Mononuclear cell (primary cell): Measurements from ENCODE around the gene CPED1. TPM values are rescaled to one million over a fixed set of nuclear protein-coding genes. Genes with fewer than 3 reads are reported as not detected.
"Not testable (repeated sequence)": the region's sequence is repeated elsewhere in the genome, so short reads cannot be mapped to it uniquely, and the experiment has no call there.

ENCODE experiments used
- H3K27me3 ChIP-seq: 2 replicates; pipeline ENCODE4 v1.6.0; 2011; ENCODE audit warnings: low read length, control low read depth; ENCODE audit not compliant: insufficient read depth
- H3K4me1 ChIP-seq: 2 replicates; pipeline ENCODE4 v1.5.1; 2011; ENCODE audit warnings: mild to moderate bottlenecking, low read length, control low read depth; ENCODE audit not compliant: insufficient read depth
- H3K4me3 ChIP-seq: 2 replicates; pipeline ENCODE4 v1.5.1; 2011; ENCODE audit warnings: mild to moderate bottlenecking, low read length, moderate library complexity
- H3K9me3 ChIP-seq: 2 replicates; pipeline ENCODE4 v1.5.1; 2011; ENCODE audit warnings: low read depth, mild to moderate bottlenecking, control low read depth, low read length
- total RNA-seq: library from RNA; depleted of rRNA; stranded (reverse); fragments of >200 nt; gene quantifications from one replicate; pipeline ENCODE4 v1.2.3, GENCODE V29; 2012

The CPED1 gene
- total RNA-seq, 1 donor = 4.6 TPM

DNA sequence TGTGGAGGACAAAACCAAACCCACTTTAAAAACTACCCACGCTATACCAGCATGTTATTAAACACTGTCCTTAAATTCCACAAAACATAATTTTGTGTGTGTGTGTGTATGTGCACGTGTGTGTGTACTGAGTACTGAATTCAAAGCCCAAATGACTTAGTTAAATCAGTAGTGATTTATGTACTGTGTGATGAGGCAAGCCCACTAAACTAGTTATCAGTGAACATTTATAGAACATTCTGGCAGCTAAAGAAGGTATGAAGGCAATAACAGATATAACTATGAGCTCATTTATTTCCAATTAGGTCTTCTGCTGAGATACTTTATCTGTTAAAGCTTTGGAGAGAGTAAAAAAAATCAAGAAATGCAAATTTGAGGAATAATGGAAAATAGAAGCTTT, 115.1 kb downstream of the CPED1 start:
- Histone ChIP-seq H3K27me3 (no peaks in the 10 kb centered on the region), H3K9me3 (no peaks in the 10 kb centered on the region), H3K4me3 (no peak overlapping the region), H3K4me1 (no peaks in the 10 kb centered on the region)

DNA sequence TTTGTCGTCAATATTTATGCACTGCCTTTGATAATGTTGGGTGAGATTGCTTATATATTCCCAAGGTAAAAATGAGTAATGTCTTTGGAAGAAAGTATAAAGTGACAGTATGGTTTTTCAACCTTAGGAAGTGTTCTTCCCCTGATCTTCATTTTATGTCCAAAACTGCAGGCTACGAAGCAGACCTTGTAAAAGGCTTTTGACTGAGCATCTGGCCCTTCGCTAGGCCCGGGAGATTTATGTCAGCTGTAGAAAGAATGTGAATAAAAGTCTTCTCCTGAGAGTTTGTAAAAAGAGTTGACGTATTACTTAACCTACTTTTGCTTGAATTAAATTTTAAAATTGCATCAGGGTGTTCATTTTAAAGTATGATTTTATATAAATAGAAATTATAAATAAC, 116.8 kb downstream of the CPED1 start:
- Histone ChIP-seq H3K4me1 (no peaks in the 10 kb centered on the region), H3K27me3 (no peaks in the 10 kb centered on the region), H3K4me3 (no peak overlapping the region), H3K9me3 (no peaks in the 10 kb centered on the region)

DNA sequence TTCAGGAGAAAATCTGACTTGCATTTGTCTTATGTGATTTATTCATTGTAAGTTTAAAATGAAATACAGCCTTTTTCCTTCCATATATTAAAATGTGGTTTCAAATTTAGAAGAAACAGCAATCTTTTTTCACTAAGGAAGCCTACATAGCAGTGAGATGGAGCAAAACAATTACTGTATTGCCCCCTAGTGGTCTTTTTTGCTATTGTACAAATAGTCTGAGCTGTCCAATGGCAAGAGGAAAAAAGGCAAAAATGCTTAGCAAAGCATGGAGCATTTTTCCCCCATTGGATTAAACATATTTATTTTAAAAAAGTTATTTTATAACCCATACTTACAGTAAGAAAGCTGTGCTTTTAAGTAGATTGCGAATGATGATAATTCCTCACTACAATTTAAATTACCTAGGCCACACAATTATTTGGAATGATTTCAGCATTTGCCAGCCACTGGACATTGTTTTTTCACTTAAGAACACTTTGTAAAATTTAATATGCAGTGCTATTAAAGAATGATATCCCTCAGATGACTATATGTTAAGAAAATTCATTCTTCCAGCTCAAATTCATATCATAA, 119.5 kb downstream of the CPED1 start:
- Histone ChIP-seq H3K4me1 (no peaks in the 10 kb centered on the region), H3K4me3 (no peak overlapping the region), H3K27me3 (no peaks in the 10 kb centered on the region), H3K9me3 (no peaks in the 10 kb centered on the region)

DNA sequence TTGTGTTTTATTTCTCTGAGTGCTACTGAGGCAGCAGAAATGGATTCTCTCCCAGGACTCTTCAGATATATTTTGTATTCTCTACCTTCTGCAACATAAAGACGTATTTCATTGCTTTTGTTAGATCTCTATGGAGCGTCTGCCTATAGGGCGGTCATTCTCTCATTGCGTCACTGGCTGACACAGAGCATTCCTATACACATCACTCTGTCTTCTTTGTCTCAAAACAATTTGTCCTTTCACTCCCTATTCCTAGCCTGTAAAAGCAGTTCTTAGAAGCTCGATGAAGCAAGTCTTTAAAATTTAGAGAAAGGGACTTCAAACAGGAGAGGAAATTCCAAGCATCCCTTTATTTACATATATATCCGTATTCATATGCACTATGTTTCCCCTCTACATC, 120.6 kb downstream of the CPED1 start:
- Histone ChIP-seq H3K27me3 (no peaks in the 10 kb centered on the region), H3K4me3 (no peak overlapping the region), H3K4me1 (no peaks in the 10 kb centered on the region), H3K9me3 (no peaks in the 10 kb centered on the region)

DNA sequence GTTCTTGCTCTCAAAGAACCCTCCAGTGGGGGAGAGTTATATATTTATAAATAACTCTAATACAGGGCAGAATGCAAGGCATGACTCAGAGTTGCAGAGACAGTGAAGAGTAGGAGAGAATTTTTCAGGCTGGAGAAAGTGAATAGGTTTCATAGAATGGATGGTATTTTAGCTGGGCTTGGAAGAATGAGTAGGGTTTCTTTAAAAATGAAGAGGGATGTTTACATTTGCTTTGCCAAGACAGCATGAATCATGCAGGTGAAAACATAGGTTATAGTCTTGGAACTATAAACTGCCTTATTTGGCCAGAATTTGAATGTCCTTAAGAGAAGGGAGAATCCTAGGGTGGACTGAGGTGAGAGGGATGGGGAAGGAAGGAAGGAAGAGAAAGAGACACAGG, 124.8 kb downstream of the CPED1 start:
- Histone ChIP-seq H3K9me3 (no peaks in the 10 kb centered on the region), H3K4me1 (no peaks in the 10 kb centered on the region), H3K27me3 (no peaks in the 10 kb centered on the region), H3K4me3 (no peak overlapping the region)

DNA sequence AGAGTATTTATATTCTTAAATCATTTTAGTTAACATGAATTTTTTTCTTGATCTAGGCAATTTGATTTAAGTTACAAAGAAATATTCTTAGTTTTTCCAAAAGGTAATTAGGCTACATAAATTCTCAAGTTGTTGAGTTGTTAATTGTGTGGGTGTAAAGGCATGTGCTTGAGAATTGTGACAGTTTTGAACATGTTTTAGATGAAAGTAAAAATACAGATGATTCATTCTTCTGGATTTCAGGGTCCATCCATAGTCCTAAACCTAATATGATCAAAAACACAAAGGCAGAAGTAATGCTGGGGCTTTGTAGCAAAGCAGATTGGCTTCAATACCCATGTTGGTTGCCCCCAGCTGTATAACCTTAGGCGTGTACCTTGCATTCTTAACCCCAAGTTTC, 127.9 kb downstream of the CPED1 start:
- Histone ChIP-seq H3K27me3 (no peaks in the 10 kb centered on the region), H3K9me3 (no peaks in the 10 kb centered on the region), H3K4me3 (no peak overlapping the region), H3K4me1 (no peaks in the 10 kb centered on the region)

DNA sequence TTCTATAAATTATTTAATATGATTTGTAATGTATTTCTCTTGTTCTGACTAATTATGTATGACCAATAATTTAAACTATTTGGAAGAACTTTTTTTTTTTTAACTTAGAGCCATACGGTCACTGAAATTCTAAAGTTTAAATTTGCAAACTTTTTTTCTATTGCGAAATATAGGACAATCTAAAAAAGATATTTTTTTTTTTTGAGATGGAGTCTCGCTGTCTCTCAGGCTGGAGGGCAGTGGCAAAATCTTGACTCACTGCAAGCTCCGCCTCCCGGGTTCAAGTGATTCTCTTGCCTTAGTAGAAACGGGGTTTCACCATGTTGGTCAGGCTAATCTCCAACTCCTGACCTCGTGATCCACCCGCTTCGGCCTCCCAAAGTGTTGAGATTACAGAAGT, 130.5 kb downstream of the CPED1 start:
- H3K4me1 ChIP-seq = no peaks in the 10 kb centered on the region
- H3K9me3 ChIP-seq = no peaks in the 10 kb centered on the region
- no peaks in the 10 kb centered on the region for H3K27me3 ChIP-seq
- H3K4me3 ChIP-seq = no peak overlapping the region

DNA sequence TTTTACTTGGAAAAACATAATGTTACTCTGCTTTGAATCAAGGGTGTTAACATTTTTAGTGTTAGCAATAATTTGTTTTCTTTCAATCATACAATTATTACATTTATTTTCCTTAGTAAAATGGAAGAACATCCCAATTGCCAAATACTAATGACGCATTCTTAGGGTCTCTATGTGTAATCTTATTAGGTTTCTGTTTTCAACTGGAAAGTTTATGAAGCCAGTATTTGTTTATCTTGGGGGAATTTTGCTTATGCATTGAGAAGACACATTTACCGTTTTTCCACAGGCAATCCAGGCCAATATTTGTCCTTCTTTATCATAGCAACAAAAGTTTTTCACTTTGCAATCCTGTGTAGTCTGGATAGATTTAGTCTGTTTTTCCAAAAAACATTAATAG, 134.5 kb downstream of the CPED1 start:
- Histone ChIP-seq H3K27me3 (no peaks in the 10 kb centered on the region), H3K4me1 (no peaks in the 10 kb centered on the region), H3K9me3 (no peaks in the 10 kb centered on the region), H3K4me3 (no peak overlapping the region)

DNA sequence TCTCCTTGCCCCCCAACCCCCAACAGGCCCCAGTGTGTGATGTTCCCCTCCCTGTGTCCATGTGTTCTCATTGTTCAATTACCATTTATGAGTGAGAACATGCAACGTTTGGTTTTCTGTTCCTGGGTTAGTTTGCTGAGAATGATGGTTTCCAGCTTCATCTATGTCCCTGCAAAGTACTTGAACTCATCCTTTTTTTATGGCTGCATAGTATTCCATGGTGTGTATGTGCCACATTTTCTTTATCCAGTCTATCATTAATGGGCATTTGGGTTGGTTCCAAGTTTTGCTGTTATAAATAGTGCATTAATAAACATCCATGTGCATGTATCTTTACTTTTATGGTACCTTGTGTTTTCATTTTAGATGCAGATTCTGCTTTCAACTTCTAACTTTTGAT, 136.9 kb downstream of the CPED1 start:
- H3K4me1 ChIP-seq, H3K27me3 ChIP-seq, H3K9me3 ChIP-seq, H3K4me3 ChIP-seq: not testable (repeated sequence)

DNA sequence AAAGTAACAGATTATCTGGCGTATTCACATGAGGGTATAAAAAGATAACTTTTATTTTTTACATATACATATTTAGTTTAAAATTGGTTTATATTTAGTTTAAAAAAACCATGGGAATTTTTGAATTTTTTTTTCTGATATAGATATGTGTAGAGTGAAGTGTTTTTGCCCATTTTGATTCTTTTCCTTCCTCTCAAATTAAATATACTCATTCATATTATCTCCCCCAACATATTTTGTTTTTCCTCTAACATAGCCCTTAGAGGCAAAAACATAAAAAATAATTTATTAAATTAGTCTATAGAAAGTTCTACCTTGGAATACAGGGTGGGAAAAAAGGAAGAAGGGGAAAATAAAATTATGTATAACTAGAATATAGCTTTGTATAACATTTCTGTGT, 137.7 kb downstream of the CPED1 start:
- Histone ChIP-seq H3K9me3 (no peaks in the 10 kb centered on the region), H3K27me3 (no peaks in the 10 kb centered on the region), H3K4me1 (no peaks in the 10 kb centered on the region), H3K4me3 (no peak overlapping the region)

DNA sequence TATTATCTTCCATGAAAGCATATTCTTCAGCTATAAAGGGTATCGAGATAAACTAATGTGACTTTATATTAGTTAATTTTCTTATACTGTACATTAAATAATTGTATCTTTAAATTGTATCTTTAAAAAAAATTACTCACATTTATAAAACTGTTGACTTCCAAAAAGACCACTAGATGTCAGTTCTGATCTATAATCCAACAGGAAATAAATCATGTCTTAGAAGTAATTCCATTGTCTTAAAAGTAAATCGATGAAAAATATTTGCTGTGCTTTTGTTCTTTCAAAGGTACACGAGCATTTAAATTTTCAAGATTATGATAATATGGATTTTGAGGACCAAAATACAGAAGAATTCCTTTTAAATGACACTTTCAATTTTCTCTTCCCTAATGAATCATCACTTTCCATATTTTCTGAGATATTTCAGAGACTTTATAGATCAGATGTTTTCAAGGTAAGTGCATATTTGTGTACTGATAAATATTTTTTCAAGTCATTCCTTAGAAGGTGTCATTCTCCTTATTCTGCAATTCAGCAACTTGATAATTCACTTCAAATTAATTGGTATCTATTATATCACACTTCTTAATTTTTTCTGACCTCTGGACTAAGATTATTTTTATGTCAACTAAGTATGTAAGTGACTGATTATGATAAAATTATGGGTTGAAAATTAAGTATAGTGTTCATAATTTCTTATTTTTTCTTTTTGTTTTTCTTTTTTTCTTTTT, 138.5 kb downstream of the CPED1 start:
- H3K27me3 ChIP-seq = no peaks in the 10 kb centered on the region
- no peak overlapping the region for H3K4me3 ChIP-seq
- H3K4me1 ChIP-seq = no peaks in the 10 kb centered on the region
- no peaks in the 10 kb centered on the region for H3K9me3 ChIP-seq

DNA sequence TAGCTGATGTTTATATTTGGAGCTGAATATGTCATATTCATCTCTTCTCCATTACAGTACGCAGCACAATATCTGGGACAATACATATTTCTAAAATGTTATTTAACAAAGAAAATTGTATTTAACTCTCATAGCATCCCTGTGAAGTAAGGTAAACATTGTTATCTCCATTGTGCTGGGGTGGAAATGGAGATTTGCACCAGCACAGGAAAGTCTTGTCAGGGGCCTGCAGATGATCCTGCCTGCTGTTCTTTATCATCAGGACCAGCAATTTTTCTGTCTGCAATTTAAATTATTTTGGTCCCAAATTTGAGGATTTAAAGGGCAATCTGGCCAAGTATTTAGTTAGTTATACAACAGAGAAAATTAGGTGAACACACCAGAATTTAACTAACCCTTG, 144.4 kb downstream of the CPED1 start:
- H3K4me3 ChIP-seq = no peak overlapping the region
- H3K4me1 ChIP-seq = no peaks in the 10 kb centered on the region
- no peaks in the 10 kb centered on the region for H3K27me3 ChIP-seq
- H3K9me3 ChIP-seq = no peaks in the 10 kb centered on the region

DNA sequence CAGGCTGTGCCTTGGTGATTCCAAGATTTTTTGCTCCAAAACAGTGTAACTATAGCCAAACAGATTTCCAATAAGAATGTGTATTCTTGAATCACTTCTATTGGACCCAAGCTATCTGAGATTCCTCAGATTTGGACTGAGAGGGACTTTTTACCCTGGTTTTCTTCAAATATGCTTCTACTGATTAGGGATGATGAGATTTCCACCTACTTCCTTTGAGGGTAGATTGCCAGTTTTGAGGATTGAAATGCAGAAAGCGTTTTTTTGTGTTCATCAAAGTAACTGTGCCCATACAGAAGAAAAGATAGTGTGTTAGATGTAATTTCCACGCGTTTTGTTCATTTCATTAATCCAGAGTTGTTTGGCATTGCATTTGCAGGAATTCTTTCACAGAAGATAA, 144.9 kb downstream of the CPED1 start:
- Histone ChIP-seq H3K4me3 (no peak overlapping the region), H3K4me1 (no peaks in the 10 kb centered on the region), H3K9me3 (no peaks in the 10 kb centered on the region), H3K27me3 (no peaks in the 10 kb centered on the region)

DNA sequence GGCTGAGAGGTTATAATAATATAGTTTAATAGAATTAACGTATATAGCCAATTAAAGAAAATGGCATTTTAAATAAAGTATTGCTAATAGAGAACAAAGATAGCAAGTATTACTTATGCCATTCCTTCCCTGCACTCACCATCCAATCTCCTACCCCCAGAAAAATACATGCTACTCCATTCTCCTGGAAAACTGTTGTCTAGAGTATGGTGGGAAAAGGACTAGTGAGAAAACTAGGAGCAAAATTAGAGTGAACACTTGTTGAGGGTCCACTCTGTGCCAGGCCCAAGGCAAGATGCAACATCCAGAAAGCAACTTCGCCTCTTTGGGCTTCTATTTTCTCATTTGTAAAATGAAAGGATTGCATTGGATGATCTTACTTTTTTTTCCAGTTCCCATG, 149.1 kb downstream of the CPED1 start:
- H3K4me1 ChIP-seq = no peaks in the 10 kb centered on the region
- H3K27me3 ChIP-seq = no peaks in the 10 kb centered on the region
- no peak overlapping the region for H3K4me3 ChIP-seq
- no peaks in the 10 kb centered on the region for H3K9me3 ChIP-seq

DNA sequence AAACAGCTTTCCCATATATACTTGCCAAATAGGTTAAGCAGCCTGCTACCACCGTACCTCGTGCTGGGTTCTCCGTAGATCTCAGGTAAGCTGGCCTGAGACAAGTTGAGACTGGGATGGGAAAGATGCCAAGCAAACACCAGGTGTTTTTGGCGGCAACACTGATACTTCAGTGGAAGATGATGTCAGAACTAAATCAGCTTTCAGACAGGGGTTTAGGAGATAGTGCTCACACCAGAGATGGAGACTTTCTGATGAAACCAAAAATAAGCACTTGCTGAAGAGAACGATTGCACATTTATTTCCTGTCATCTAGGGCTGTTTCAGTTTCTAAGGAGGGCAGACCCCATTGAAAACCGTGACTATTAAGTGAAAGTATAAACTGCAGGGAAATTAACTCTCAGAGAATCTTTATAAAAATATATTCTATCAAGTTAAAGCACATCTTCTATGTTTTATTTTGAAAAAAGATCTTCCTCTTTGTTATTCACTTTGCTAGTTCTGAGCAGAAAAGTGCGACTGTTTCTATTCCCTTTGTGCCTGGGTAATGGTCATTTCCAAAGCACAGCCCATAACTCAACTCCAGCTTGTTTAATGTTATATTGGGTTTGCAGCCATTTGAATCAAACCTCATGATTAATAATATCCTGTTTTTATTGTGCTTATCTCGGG, 149.9 kb downstream of the CPED1 start:
- H3K27me3 ChIP-seq = no peaks in the 10 kb centered on the region
- peak overlapping the region; percentile 6 for H3K4me3 ChIP-seq

DNA sequence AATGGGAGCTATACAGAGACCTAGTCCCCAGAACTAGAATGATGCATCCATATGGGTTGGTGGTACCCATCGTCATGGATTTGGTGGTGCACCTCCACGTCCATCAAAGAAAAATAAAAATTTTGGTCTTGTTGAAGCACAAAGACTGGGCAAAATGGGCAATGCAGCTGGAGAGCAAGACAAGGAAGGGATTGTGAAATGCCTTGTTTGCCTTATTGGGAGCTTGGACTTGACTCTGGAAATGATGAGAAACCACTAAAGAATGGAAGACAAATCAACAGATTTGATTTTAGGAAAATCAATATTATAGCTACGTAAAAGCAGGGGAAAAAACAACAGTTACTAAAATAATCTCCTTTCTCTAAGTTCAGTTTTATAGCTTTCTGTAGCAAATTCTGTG, 150.9 kb downstream of the CPED1 start:
- H3K4me1 ChIP-seq = no peaks in the 10 kb centered on the region
- no peaks in the 10 kb centered on the region for H3K9me3 ChIP-seq
- no peaks in the 10 kb centered on the region for H3K27me3 ChIP-seq
- H3K4me3 ChIP-seq = no peak overlapping the region

More for the DNA sequence above, 149.9 kb downstream of the CPED1 start:
- H3K9me3 ChIP-seq = no peaks in the 10 kb centered on the region
- H3K4me1 ChIP-seq = no peaks in the 10 kb centered on the region
